Activated naive CD8-positive, alpha-beta T cell treated with anti-CD3 and anti-CD28 coated beads for 36 hours (primary cell): ENCODE results near the gene SMAD3. TPM values are rescaled to one million over a fixed set of nuclear protein-coding genes. Genes with fewer than 3 reads are reported as not detected.

Experiments
- DNase-seq: peaks from one replicate; pipeline ENCODE4 v3.0.0; 2021
- H3K27ac Mint-ChIP-seq: one replicate; pipeline ENCODE4 v1.8.0; 2022; ENCODE audit warnings: mild to moderate bottlenecking, moderate library complexity, mixed read lengths
- H3K27me3 Mint-ChIP-seq: one replicate; pipeline ENCODE4 v1.8.0; 2022; ENCODE audit warnings: mild to moderate bottlenecking, mixed read lengths
- H3K36me3 Mint-ChIP-seq: one replicate; pipeline ENCODE4 v1.8.0; 2021; ENCODE audit warnings: mild to moderate bottlenecking, mixed read lengths
- H3K4me1 Mint-ChIP-seq: one replicate; pipeline ENCODE4 v1.8.0; 2021; ENCODE audit warnings: mixed read lengths
- H3K4me3 Mint-ChIP-seq: one replicate; pipeline ENCODE4 v1.8.0; 2022; ENCODE audit warnings: mild to moderate bottlenecking, moderate library complexity, mixed read lengths
- H3K9me3 Mint-ChIP-seq: one replicate; pipeline ENCODE4 v1.8.0; 2022; ENCODE audit warnings: mixed read lengths
- total RNA-seq, 2 experiments: library from RNA; stranded (reverse); gene quantifications; one replicate each; pipeline ENCODE4 v1.2.3, GENCODE V29; 2021

Gene SMAD3
- total RNA-seq, 2 experiments from 2014 or later = 15.7 to 16.4 TPM

DNA sequence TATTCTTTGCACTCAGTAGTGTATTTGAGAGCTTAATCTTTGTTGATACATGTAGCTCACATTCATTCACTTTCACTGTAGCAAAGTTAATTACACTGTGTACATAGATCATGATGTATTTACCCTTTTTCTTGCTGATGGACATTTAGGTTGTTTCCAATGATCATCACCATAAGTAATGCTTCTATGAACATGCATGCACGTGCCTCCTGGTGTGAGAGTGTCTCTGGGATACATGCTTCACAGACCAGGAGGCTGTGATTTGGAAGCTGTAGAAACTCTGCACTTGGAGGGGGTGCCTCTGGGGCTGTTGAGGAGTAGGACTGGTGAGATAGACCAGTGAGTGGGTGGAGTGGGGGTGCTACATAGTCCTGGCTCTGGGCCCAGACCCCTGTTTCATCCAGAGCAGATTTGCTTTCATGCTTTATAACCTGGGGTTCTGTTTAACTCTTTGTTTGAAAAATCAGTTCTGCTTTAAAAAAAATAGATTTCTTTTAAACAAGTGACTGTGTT lies 18.2 kb upstream of the SMAD3 start:
- Mint-ChIP-seq H3K9me3 (no peaks in the 10 kb centered on the region), H3K36me3 (no peaks in the 10 kb centered on the region), H3K4me3 (no peak overlapping the region), H3K27me3 (peaks cover 5% of the 10 kb centered on the region), H3K4me1 (peaks cover 20% of the 10 kb centered on the region), H3K27ac (no peak overlapping the region)
- no peak for DNase-seq

DNA sequence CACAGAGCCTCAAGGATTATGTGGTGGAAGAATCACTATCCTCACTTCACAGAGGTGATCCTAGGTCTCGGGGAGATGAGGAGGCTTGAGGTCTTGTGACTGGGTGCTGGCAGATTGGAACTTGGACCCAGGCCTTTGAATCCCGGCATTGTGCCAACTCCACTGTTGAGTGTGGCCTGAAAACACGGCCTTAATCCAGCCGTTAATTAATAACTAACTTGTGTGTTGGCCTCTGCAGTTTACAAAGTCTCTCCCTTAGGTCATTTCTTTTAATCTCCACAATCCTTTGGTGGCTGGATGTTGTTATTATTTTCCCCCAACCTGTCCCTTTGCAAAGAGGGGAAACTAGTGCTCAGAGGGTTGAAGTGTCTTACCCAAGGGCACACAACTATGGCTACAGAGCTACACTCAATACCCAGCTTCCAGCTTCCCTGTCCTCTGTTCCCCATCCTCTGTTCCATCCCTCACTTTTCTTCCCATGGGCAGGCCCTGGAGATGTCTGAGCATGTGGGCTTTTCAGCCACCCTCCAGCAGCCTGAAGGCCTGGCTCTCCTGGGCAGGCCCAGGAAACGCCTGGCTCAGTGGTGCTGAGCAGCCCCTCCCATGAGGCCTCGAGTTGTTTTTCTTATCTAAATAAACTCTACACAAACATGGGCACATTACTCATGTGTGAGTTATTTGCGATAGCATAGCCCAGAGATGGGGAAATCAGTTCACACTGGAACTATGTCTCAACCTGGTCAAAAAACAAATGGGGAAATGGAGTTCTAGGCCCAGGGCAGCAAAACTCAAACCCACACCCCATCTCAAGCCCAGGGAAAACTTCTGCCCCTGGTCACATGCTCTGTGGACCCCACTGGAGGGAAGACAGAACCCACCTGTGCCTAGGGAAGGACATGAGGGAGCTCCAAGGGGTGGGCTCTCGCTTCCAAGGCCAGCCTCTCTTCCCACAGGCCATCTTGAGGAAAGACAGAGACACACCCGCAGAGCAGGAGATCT lies 16.8 kb upstream of the SMAD3 start:
- peaks cover 15% of the 10 kb centered on the region for H3K4me1 Mint-ChIP-seq
- H3K27ac Mint-ChIP-seq = no peak overlapping the region
- no peaks in the 10 kb centered on the region for H3K36me3 Mint-ChIP-seq
- no peaks in the 10 kb centered on the region for H3K27me3 Mint-ChIP-seq
- H3K9me3 Mint-ChIP-seq = no peaks in the 10 kb centered on the region
- no peak overlapping the region for H3K4me3 Mint-ChIP-seq
- no peak for DNase-seq

DNA sequence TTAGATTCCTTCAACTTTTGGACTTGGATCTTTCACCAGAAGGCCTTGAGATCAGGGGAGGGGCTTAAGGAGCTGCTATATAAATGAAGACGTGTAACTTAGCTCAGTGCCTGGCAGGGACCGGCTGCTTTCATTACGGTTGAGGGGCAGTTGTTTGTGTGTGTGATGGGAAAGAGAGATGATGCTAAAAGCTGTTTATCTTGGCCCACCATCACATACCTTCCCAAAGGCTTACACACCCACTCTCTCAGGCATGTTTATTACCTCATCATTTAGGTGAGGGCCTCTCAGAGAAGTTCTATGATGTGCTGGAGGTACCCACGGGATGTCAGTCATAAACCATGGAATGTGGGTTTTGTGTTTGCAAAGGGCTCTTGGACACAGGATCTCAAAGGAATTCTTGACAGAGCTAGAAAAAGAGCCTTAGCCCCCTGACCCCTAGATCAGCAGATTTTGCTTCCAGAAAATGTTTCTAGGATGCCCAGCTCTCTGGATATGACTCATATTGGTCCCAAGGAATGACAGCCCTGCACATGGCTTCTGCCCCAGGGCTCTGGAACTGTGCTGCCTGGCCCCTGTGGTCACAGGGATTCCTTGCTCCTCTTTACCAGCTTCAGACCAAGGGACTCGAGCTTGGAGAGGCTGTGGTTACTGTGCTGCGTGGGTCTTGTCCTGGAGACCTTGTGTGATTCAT lies 15.9 kb upstream of the SMAD3 start:
- DNase-seq = no peak
- H3K9me3 Mint-ChIP-seq = no peaks in the 10 kb centered on the region
- no peaks in the 10 kb centered on the region for H3K27me3 Mint-ChIP-seq
- H3K36me3 Mint-ChIP-seq = no peaks in the 10 kb centered on the region
- H3K4me1 Mint-ChIP-seq = peaks cover 15% of the 10 kb centered on the region
- H3K4me3 Mint-ChIP-seq = no peak overlapping the region
- H3K27ac Mint-ChIP-seq = no peak overlapping the region

DNA sequence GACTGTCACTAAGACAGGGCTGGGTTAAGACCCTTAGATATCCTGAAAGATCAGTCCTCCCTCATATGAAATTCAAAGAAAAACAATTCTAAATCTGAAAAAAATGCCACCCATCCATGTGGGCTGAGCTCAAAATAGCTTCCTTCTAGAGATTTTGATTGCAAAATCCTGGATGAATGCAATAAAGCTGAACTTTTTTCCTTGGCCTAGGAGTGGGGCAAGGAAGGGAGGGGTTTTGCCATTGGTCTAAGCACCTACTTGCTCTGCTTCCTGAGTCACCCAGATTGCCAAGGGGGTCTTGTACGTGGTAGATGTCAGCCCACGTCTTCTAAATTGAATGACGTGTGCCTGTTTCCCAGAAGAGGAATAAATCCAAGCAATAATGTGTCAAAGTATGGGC lies 15.3 kb upstream of the SMAD3 start:
- Mint-ChIP-seq H3K27me3 (no peaks in the 10 kb centered on the region), H3K4me3 (no peak overlapping the region), H3K4me1 (peaks cover 15% of the 10 kb centered on the region), H3K27ac (no peak overlapping the region), H3K36me3 (no peaks in the 10 kb centered on the region), H3K9me3 (no peaks in the 10 kb centered on the region)
- DNase-seq = no peak

DNA sequence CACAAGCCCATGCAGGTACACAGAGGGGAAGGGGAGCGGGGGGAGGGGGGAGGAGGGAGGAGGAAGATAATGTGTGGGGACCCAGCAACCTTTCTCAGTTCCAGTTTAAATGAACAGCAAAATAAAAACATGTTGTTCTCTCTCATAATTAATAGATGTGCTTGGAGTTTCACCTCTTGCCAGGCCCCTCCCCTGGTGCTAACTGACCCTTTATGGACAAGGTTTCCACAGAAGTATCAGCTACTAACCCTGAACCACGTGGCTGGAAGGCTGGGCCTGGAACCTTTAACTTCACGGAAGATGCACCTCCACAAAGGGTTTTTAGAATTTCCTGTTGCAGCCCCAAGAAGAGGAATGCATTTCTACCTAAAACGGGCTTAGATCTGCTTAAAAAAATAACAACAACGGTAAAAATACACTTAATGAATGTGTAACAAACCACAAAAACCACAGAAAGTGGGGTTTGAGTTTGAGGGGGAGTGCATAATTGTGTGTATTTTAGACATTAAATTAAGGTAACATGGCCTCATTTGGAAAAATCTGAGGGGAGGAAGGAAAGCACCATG lies 14.8 kb upstream of the SMAD3 start:
- no peak overlapping the region for H3K27ac Mint-ChIP-seq

DNA sequence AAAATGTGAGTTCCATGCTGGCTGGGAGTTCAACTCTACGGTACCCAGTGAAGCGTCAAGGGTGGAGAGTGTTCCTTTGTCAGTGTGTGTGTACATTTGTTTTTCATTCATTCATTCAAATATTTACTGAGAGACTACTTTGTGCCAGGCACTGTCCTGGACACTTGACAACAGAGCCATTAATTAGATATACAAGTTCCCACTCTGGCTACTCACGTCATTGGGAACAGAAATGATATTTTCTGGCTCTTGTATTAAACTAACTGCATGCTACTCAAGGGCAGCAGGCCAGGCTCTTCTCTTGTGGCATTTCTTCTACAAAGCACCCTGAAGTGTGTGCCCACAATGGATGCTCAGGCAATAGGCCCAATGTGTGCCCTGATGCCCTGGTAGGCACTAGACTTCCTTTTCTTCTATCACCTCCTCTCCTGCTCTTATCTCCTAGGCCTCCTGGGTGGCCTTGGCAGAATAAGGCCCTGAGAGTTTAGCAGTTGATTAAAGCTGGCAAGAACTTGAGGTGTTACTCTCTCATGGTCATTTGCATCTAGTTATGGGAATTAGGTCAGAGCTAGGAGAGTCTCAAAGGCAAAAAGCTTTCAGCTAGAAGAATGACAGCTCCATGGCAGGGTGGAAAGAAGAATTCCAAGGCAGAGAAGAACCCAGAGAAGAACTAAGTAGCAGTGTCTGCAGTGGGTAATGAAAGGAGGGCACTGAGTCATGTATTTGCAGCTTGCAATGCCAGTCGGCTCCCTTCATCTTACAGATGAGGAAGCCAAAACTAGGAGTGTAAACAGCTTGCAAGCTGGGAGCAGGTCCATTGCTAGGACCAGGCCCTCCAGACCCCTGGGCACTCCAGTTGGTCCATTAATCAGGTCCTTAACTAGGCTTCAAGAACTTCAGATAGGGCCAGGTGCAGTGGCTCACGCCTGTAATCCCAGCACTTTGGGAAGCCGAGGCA lies 14.0 kb upstream of the SMAD3 start:
- Mint-ChIP-seq H3K27ac (no peak overlapping the region), H3K27me3 (no peaks in the 10 kb centered on the region), H3K4me3 (no peak overlapping the region), H3K36me3 (no peaks in the 10 kb centered on the region), H3K4me1 (peaks cover 20% of the 10 kb centered on the region), H3K9me3 (no peaks in the 10 kb centered on the region)
- DNase-seq = no peak

More for the DNA sequence above, 14.8 kb upstream of the SMAD3 start:
- Mint-ChIP-seq H3K36me3 (no peaks in the 10 kb centered on the region), H3K9me3 (no peaks in the 10 kb centered on the region), H3K27me3 (no peaks in the 10 kb centered on the region), H3K4me3 (no peak overlapping the region), H3K4me1 (peaks cover 15% of the 10 kb centered on the region)
- DNase-seq = no peak

DNA sequence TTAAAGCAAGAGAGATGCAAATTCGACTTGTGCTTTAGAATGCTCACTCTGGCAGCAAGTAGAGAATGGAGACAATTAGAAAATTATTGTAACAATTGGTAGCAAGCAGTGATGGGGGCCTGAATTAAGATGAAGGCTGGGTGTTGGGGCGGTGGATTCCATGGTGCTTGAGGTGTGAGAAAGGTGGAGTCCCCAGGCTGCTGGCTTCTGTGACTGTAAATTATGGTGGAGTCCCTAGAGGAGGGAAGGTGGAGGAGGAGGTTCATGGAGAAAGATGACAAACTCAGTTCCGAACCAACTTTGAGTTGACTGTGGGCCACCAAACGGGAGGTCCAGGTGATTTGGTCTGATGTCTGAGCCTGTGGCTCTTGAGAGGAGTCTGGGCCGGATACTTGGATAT lies 10.7 kb upstream of the SMAD3 start:
- no peaks in the 10 kb centered on the region for H3K27me3 Mint-ChIP-seq
- no peak overlapping the region for H3K27ac Mint-ChIP-seq
- no peaks in the 10 kb centered on the region for H3K36me3 Mint-ChIP-seq
- no peak for DNase-seq
- H3K4me1 Mint-ChIP-seq = peaks cover 19% of the 10 kb centered on the region
- no peaks in the 10 kb centered on the region for H3K9me3 Mint-ChIP-seq
- no peak overlapping the region for H3K4me3 Mint-ChIP-seq

DNA sequence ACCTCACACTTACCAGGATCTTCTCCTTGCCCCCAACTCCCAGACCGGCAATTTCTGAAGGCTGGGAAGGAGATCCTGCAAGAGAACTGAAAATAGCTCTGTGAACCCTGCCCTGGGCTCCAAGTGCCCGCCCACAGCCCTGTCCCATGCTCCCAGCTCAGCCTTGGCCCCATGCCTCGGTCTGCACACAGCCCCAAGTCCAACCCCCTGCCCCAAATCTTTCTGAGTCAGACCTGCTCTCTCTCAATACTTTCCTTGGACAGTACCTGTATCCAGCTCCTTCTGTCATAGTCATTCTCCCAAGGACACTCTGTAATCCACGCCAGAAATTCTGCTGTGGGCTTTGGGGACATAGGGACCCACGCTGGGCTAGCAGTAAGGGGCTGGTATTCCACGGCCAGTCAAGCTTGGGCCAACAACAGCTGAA lies 6.3 kb upstream of the SMAD3 start:
- Mint-ChIP-seq H3K36me3 (no peaks in the 10 kb centered on the region), H3K4me1 (peaks cover 6% of the 10 kb centered on the region), H3K27me3 (peaks cover 14% of the 10 kb centered on the region), H3K9me3 (no peaks in the 10 kb centered on the region), H3K27ac (no peak overlapping the region), H3K4me3 (no peak overlapping the region)
- no peak for DNase-seq

DNA sequence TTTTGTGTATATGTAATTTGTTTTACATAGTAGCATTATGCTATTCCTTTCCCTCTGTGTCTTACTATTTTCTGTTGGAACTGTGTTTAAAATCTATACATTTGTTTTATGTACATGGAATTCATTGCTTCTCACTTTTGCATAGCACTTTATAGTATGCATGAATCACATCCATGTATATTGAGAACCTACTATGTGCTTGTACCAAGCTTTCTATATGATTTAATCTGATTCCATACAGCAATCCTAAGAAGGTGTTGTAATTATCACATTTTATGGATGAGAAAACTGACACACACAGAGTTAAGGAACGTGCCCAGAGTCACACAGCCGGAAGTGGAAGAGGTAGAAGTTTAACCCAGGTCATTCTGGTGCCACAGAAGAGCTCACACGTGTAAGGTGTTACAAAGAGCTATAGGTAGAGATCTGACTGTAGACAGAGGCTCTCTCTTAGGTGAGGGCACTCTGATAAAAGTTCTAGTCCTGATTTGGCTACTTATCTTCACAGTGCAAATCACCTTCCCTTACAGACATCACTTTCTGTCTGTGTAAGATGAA lies 3.5 kb upstream of the SMAD3 start:
- Mint-ChIP-seq H3K4me3 (no peak overlapping the region), H3K27ac (no peak overlapping the region), H3K4me1 (peaks cover 6% of the 10 kb centered on the region), H3K9me3 (no peaks in the 10 kb centered on the region), H3K36me3 (no peaks in the 10 kb centered on the region), H3K27me3 (peaks cover 18% of the 10 kb centered on the region)
- DNase-seq = no peak

DNA sequence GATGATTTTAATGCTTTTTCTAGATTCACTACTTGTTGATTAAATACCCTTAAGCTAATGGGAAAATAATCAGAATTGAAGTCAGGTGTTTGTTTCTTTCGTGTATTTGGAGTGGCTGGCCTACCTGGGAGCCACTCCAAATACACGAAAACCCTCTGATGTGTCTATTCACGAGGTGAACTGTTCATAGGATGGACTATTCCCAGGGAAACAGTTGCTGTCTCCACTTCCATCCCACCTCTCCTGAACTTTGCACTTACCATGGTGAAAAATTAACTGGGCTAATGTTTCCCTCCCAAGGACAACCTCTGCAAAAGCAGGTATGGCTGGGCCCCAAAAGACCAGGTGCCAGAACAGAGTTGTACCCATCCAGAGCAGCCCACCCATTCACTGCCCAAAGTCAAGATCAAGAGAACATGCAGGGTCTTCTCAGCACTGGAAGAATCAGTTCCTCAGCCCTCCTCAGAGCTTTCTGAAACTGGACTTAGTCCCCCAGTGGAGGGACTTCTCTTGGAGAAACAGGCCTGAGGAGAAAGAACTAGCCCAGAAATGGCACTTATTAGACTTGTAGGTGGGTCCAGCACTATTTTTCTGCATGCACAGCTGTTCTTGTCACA lies 2.9 kb upstream of the SMAD3 start:
- H3K9me3 Mint-ChIP-seq = no peaks in the 10 kb centered on the region
- H3K4me3 Mint-ChIP-seq = no peak overlapping the region
- DNase-seq = no peak
- peaks cover 18% of the 10 kb centered on the region for H3K27me3 Mint-ChIP-seq
- no peak overlapping the region for H3K27ac Mint-ChIP-seq
- H3K4me1 Mint-ChIP-seq = peaks cover 10% of the 10 kb centered on the region
- H3K36me3 Mint-ChIP-seq = peaks cover 4% of the 10 kb centered on the region

DNA sequence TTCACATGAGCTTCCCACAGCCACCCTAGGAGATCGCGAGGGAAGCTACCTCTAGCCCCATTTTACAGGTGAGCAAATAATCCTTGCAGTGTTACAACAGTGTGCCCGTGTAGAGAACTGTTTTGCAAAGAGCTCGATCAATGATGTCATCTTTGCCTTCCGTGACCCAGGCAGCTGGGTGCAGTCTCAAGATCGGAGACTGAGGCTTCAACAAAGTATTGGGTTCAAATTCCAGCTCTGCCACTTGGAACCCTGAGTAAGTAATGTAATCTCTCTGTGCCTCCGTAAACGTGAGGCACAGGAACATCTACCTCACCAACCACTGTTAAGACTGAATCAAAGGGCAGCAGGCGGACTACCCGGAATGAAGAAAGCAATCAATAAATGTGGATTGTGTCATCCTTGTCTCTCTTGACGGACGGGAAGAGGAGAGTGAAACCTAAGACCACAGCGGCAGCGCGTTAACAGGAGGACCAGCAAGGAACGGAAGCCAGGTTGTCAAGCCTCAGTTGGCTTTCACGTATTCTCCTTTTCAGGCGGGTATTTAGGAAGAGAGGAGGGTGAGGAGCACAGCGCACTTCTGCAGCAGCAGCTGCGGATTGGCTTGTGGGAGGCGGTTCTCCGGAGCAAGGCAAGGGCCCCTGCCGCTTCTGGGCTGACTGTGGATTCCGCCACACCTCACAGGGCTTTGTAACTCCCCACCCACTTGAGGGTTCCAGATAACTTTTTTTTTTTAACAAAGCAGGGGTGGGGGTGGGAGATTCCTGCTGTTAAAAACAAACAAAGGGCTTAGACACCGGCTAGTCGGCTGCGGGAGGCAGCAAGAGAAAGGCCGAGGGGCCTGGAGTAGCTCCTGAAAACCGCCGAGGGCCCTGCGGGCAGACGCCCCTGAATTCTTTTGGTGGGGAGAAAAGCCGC lies 1.5 kb upstream of the SMAD3 start:
- Mint-ChIP-seq H3K27me3 (peaks cover 18% of the 10 kb centered on the region), H3K36me3 (peaks cover 4% of the 10 kb centered on the region), H3K4me3 (peak overlapping the region; percentile 13), H3K9me3 (no peaks in the 10 kb centered on the region), H3K4me1 (peaks cover 25% of the 10 kb centered on the region), H3K27ac (no peak overlapping the region)
- no peak for DNase-seq

DNA sequence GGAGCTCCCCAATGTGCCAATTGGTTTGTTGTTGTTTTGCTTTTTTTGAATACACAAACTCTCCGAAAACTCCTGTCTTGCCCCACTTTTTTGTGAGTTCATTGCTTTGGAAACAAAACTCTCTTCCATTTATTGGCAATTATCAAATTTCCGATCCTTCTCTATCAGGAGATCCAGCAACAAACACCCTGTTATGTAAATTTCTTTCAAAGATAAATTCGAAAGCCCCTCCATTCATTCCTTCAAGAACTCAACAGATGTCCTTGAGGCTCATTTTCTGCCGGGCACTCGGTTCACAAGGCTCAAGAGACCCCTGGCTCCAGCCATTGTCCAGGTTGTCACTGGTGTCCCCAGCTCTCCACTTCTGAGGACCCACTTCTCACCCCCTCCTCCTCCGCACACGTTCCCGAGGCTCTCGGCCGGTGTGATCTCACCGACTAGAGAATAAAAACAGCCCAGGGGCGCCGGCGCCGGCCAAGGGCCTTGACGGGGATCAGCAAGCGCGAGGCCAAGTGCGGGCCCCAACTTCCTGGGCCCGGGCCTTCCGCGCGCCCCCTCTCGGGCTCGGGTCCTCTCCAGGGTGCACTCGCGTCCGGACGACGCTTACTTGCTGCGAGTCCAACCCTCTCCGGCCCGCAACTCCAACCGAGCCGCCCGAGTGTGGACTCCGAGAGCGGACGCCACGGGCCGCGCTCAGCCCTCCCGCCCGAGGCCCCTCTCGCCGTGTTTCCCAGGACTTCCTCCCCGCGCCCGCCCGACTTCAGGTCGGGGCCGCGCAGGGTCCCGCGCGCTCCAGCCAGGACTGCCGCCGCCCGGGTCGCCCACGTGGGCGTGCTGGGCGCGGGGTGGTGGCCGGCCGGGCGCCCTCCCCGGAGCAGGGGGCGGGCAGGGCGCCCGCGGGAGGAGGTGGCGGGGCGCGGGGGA lies 533 bp upstream of the SMAD3 start:
- peak; percentile 49 for DNase-seq
- Mint-ChIP-seq H3K36me3 (peaks cover 6% of the 10 kb centered on the region), H3K27me3 (peaks cover 18% of the 10 kb centered on the region), H3K4me1 (peaks cover 32% of the 10 kb centered on the region), H3K4me3 (peak overlapping the region; percentile 13), H3K27ac (peak overlapping the region; percentile 50), H3K9me3 (no peaks in the 10 kb centered on the region)
